Ovary (tissue), 3 donors: ENCODE data around the gene PARD3.

ENCODE experiments used
- POLR2A ChIP-seq: fragments of 450-650 bp; IDR thresholded peaks from one replicate; pipeline ENCODE4 v1.6.1; 2017; ENCODE audit warnings: antibody characterized with exemption, mild to moderate bottlenecking, moderate library complexity
- TF ChIP-seq, protein P1 (sequence below), 3 donors: fragments of 450-650 bp in 2 of 3; fragments of 200-600 bp in 1 of 3; IDR thresholded peaks; one replicate each; pipeline versions ENCODE4 v1.5.1 to v1.8.0; 2016 to 2022; ENCODE audit warnings: antibody characterized with exemption in 3 of 3, mild to moderate bottlenecking in 1 of 3
- donor health status: DM: no; HTN: no; CAD: no.

DNA sequence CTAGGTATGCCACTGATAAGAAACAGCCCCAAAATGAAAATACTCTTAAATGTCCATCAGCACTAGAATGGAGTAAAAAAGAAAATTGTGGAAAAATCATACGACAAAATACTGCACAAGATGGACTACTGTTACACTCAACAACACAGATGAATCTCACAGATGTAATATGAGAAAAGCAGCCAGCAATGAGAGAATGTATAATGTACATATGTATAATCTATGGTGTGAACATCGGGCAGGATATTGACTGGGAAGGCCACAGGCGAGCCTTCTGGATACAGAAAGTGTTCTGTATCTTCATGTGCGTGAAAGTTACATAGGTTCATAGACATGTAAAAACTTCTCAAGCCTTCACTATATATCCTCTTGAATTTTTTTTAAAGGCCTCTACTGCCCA, 212.6 kb downstream of the PARD3 start:
- TF ChIP-seq, protein P1, sequence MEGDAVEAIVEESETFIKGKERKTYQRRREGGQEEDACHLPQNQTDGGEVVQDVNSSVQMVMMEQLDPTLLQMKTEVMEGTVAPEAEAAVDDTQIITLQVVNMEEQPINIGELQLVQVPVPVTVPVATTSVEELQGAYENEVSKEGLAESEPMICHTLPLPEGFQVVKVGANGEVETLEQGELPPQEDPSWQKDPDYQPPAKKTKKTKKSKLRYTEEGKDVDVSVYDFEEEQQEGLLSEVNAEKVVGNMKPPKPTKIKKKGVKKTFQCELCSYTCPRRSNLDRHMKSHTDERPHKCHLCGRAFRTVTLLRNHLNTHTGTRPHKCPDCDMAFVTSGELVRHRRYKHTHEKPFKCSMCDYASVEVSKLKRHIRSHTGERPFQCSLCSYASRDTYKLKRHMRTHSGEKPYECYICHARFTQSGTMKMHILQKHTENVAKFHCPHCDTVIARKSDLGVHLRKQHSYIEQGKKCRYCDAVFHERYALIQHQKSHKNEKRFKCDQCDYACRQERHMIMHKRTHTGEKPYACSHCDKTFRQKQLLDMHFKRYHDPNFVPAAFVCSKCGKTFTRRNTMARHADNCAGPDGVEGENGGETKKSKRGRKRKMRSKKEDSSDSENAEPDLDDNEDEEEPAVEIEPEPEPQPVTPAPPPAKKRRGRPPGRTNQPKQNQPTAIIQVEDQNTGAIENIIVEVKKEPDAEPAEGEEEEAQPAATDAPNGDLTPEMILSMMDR (IDR thresholded peaks at IDR 0.05): no peak
- no peak for TF ChIP-seq POLR2A
